ENCODE data around the gene CCDC24. TPM values are rescaled to one million over a fixed set of nuclear protein-coding genes. Genes with fewer than 3 reads are reported as not detected.

Gene CCDC24
- total RNA-seq, 1 donor from 2014 or later, result 3.7 TPM

GRCh38 chr1:44027320-44027719 lies 35.9 kb downstream of the CCDC24 start:
- no peak for TF ChIP-seq CTCF (IDR thresholded peaks at IDR 0.05; ENCODE audit: insufficient read depth, low read length, severe bottlenecking)
- no peak for FAIRE-seq
- DNase-seq (ENCODE audit: low read depth), result no peak
- Histone ChIP-seq H3K4me3 (ENCODE audit: low read depth, low read length) (no peak overlapping the region), H3K27me3 (ENCODE audit: control insufficient read depth, insufficient read depth, low read length) (no peaks in the 10 kb centered on the region), H3K36me3 (ENCODE audit: control insufficient read depth, insufficient read depth, low read length) (peaks cover 12% of the 10 kb centered on the region)

GRCh38 chr1:44029260-44029910 lies 38.0 kb downstream of the CCDC24 start:
- no peak for TF ChIP-seq CTCF (IDR thresholded peaks at IDR 0.05; ENCODE audit: insufficient read depth, low read length, severe bottlenecking)
- Histone ChIP-seq H3K36me3 (ENCODE audit: control insufficient read depth, insufficient read depth, low read length) (peaks cover 1% of the 10 kb centered on the region), H3K4me3 (ENCODE audit: low read depth, low read length) (peak overlapping the region; percentile 88), H3K27me3 (ENCODE audit: control insufficient read depth, insufficient read depth, low read length) (no peaks in the 10 kb centered on the region)
- no peak for DNase-seq (ENCODE audit: low read depth)
- no peak for FAIRE-seq

GRCh38 chr1:44029911-44030604 lies 38.7 kb downstream of the CCDC24 start:
- no peak for FAIRE-seq

GRCh38 chr1:44030605-44031251 lies 39.3 kb downstream of the CCDC24 start:
- H3K36me3 ChIP-seq (ENCODE audit: control insufficient read depth, insufficient read depth, low read length), result peaks cover 1% of the 10 kb centered on the region
- TF ChIP-seq CTCF (IDR thresholded peaks at IDR 0.05; ENCODE audit: insufficient read depth, low read length, severe bottlenecking), result peak; percentile 16
- no peak for DNase-seq (ENCODE audit: low read depth)
- peak overlapping the region; percentile 88 for H3K4me3 ChIP-seq (ENCODE audit: low read depth, low read length)
- FAIRE-seq, result no peak
- H3K27me3 ChIP-seq (ENCODE audit: control insufficient read depth, insufficient read depth, low read length), result no peaks in the 10 kb centered on the region

More at GRCh38 chr1:44029911-44030604, 38.7 kb downstream of the CCDC24 start:
- Histone ChIP-seq H3K4me3 (ENCODE audit: low read depth, low read length) (peak overlapping the region; percentile 88), H3K27me3 (ENCODE audit: control insufficient read depth, insufficient read depth, low read length) (no peaks in the 10 kb centered on the region), H3K36me3 (ENCODE audit: control insufficient read depth, insufficient read depth, low read length) (peaks cover 1% of the 10 kb centered on the region)
- no peak for TF ChIP-seq CTCF (IDR thresholded peaks at IDR 0.05; ENCODE audit: insufficient read depth, low read length, severe bottlenecking)
- DNase-seq (ENCODE audit: low read depth), result peak; percentile 76

GRCh38 chr1:44031252-44032169 lies 40.1 kb downstream of the CCDC24 start, which contains the start of gene SLC6A9:
Gene SLC6A9, minus strand, starts transcription at chr1:44031462. Its CDS starts 7,185 bp downstream, at chr1:44024277.
- FAIRE-seq, result peak; percentile 28
- Histone ChIP-seq H3K4me3 (ENCODE audit: low read depth, low read length) (peak within 1 kb of the TSS; percentile 88), H3K36me3 (ENCODE audit: control insufficient read depth, insufficient read depth, low read length) (no peaks in the 10 kb centered on the region), H3K27me3 (ENCODE audit: control insufficient read depth, insufficient read depth, low read length) (no peaks in the 10 kb centered on the region)
- peak; percentile 29 for DNase-seq (ENCODE audit: low read depth)
- TF ChIP-seq CTCF (IDR thresholded peaks at IDR 0.05; ENCODE audit: insufficient read depth, low read length, severe bottlenecking), result no peak
